Mesothelial cell of epicardium (in vitro differentiated cells): Measurements from ENCODE around the gene TBC1D14. TPM values are rescaled to one million over a fixed set of nuclear protein-coding genes. Genes with fewer than 3 reads are reported as not detected.

ENCODE experiments used
- DNase-seq, 2 experiments: peaks; one replicate each; pipeline ENCODE4 v3.0.0; 2021; ENCODE audit warnings: low spot score in 2 of 2; ENCODE audit not compliant: unreplicated experiment in 2 of 2
- H3K27ac Mint-ChIP-seq: 2 replicates; pipeline ENCODE4 v1.8.0; 2021; ENCODE audit warnings: mixed read lengths
- H3K27me3 Mint-ChIP-seq: 2 replicates; pipeline ENCODE4 v1.8.0; 2021; ENCODE audit warnings: low read depth, mixed read lengths
- H3K36me3 Mint-ChIP-seq: 2 replicates; pipeline ENCODE4 v1.8.0; 2021; ENCODE audit warnings: mixed read lengths
- H3K4me1 Mint-ChIP-seq: 2 replicates; pipeline ENCODE4 v1.8.0; 2021; ENCODE audit warnings: mixed read lengths
- H3K4me3 Mint-ChIP-seq: 2 replicates; pipeline ENCODE4 v1.8.0; 2021; ENCODE audit warnings: mild to moderate bottlenecking, moderate library complexity, mixed read lengths
- H3K9me3 Mint-ChIP-seq: 2 replicates; pipeline ENCODE4 v1.8.0; 2021; ENCODE audit warnings: mixed read lengths
- CTCF ChIP-seq: fragments of 200-600 bp; sonication (generic); IDR thresholded peaks from one replicate; pipeline ENCODE4 v1.5.0; 2021; ENCODE audit warnings: antibody characterized with exemption; ENCODE audit not compliant: unreplicated experiment
- total RNA-seq: library from RNA; stranded (reverse); gene quantifications from 3 replicates; pipeline ENCODE4 v1.2.1, GENCODE V29; 2021

Gene TBC1D14
- total RNA-seq, 1 donor from 2014 or later, result 54.5 TPM

- Mint-ChIP-seq H3K9me3 (no peaks in the 10 kb centered on the region), H3K4me1 (no peaks in the 10 kb centered on the region), H3K27me3 (no peaks in the 10 kb centered on the region), H3K4me3 (no peak overlapping the region), H3K27ac (no peak overlapping the region), H3K36me3 (peaks cover 27% of the 10 kb centered on the region)
- DNase-seq, result no peak
- no peak for TF ChIP-seq CTCF
Measured at GRCh38 chr4:7016086-7016485, 106.5 kb downstream of the TBC1D14 start.

GRCh38 chr4:7016512-7016911 is 106.9 kb downstream of the TBC1D14 start:
- H3K36me3 Mint-ChIP-seq, result peaks cover 27% of the 10 kb centered on the region
- H3K9me3 Mint-ChIP-seq, result no peaks in the 10 kb centered on the region
- H3K27ac Mint-ChIP-seq, result no peak overlapping the region
- no peaks in the 10 kb centered on the region for H3K4me1 Mint-ChIP-seq
- no peak for DNase-seq
- no peak for TF ChIP-seq CTCF
- no peaks in the 10 kb centered on the region for H3K27me3 Mint-ChIP-seq
- no peak overlapping the region for H3K4me3 Mint-ChIP-seq

GRCh38 chr4:7017446-7018048 is 107.9 kb downstream of the TBC1D14 start:
- Mint-ChIP-seq H3K4me3 (no peak overlapping the region), H3K27ac (no peak overlapping the region), H3K36me3 (peaks cover 30% of the 10 kb centered on the region), H3K4me1 (no peaks in the 10 kb centered on the region), H3K9me3 (no peaks in the 10 kb centered on the region), H3K27me3 (no peaks in the 10 kb centered on the region)
- no peak for DNase-seq
- TF ChIP-seq CTCF, result no peak

GRCh38 chr4:7018281-7018680 is 108.7 kb downstream of the TBC1D14 start:
- no peak for DNase-seq
- H3K4me1 Mint-ChIP-seq, result no peaks in the 10 kb centered on the region
- no peak overlapping the region for H3K27ac Mint-ChIP-seq
- H3K27me3 Mint-ChIP-seq, result no peaks in the 10 kb centered on the region
- TF ChIP-seq CTCF, result no peak
- H3K4me3 Mint-ChIP-seq, result no peak overlapping the region
- H3K36me3 Mint-ChIP-seq, result peaks cover 29% of the 10 kb centered on the region
- H3K9me3 Mint-ChIP-seq, result no peaks in the 10 kb centered on the region

- Mint-ChIP-seq H3K4me1 (no peaks in the 10 kb centered on the region), H3K27me3 (no peaks in the 10 kb centered on the region), H3K36me3 (peaks cover 25% of the 10 kb centered on the region), H3K4me3 (no peak overlapping the region), H3K27ac (no peak overlapping the region), H3K9me3 (no peaks in the 10 kb centered on the region)
- no peak for DNase-seq
- TF ChIP-seq CTCF, result no peak
Measured at GRCh38 chr4:7019367-7019766, 109.7 kb downstream of the TBC1D14 start.

- H3K4me3 Mint-ChIP-seq, result no peak overlapping the region
- H3K36me3 Mint-ChIP-seq, result peaks cover 18% of the 10 kb centered on the region
- peak overlapping the region; percentile 60 for H3K27ac Mint-ChIP-seq
Measured at GRCh38 chr4:7020290-7020689, 110.7 kb downstream of the TBC1D14 start.

More at GRCh38 chr4:7020290-7020689, 110.7 kb downstream of the TBC1D14 start:
- Mint-ChIP-seq H3K27me3 (no peaks in the 10 kb centered on the region), H3K9me3 (no peaks in the 10 kb centered on the region), H3K4me1 (no peaks in the 10 kb centered on the region)
- DNase-seq, result no peak
- no peak for TF ChIP-seq CTCF
